H1 (cell line): ENCODE results near the gene MSANTD2. TPM values are rescaled to one million over a fixed set of nuclear protein-coding genes. Genes with fewer than 3 reads are reported as not detected.

Experiments
- CTCF ChIA-PET: fragments of 300-600 bp; sonication (Branson Sonifier 250); formaldehyde crosslinking; loops from one replicate; lab custom pipeline; 2021; ENCODE audit not compliant: partially characterized antibody; lab: Charles Lee
- POLR2A ChIA-PET: fragments of 300-600 bp; sonication (Branson Sonifier 250); formaldehyde crosslinking; loops from one replicate; lab custom pipeline; 2021; ENCODE audit warnings: inconsistent platforms; ENCODE audit not compliant: partially characterized antibody; lab: Charles Lee
- DNase-seq, 2 experiments: peaks; one replicate each; pipeline versions ENCODE4 v3.0.0 to v3.0.0-alpha.2; 2010 to 2022; ENCODE audit warnings: low spot score in 2 of 2, low read depth in 1 of 2, mixed read lengths in 1 of 2
- FAIRE-seq: peaks from 2 replicates; lab custom pipeline; 2011; peaks lifted over from hg19 to GRCh38; lab: Jason Lieb, UNC
- H2AFZ ChIP-seq: 2 replicates; pipeline ENCODE4 v1.8.1; 2012; ENCODE audit warnings: low read length, inconsistent platforms
- H2AK5ac ChIP-seq: 2 replicates; pipeline ENCODE4 v1.6.1; 2013; ENCODE audit warnings: low read depth, low read length
- H2BK120ac ChIP-seq: replicated peaks from 2 replicates; pipeline ENCODE3; 2013; ENCODE audit warnings: low read depth, low read length, inconsistent platforms
- H2BK12ac ChIP-seq: 2 replicates; pipeline ENCODE4 v1.6.1; 2013; ENCODE audit warnings: low read depth, low read length
- H2BK15ac ChIP-seq: 2 replicates; pipeline ENCODE4 v1.6.1; 2013; ENCODE audit warnings: low read length
- H2BK20ac ChIP-seq: 2 replicates; pipeline ENCODE4 v1.6.1; 2013; ENCODE audit warnings: low read length
- H2BK5ac ChIP-seq: 2 replicates; pipeline ENCODE4 v1.6.1; 2013; ENCODE audit warnings: low read depth, low read length
- H3K14ac ChIP-seq: 2 replicates; pipeline ENCODE4 v1.6.1; 2013; ENCODE audit warnings: inconsistent platforms; ENCODE audit not compliant: insufficient read length
- H3K18ac ChIP-seq: 2 replicates; pipeline ENCODE4 v1.6.1; 2013; ENCODE audit warnings: low read length; ENCODE audit errors: extremely low read depth
- H3K23ac ChIP-seq: 2 replicates; pipeline ENCODE4 v1.6.1; 2013; ENCODE audit warnings: inconsistent platforms; ENCODE audit not compliant: insufficient read length
- H3K23me2 ChIP-seq: 2 replicates; pipeline ENCODE4 v1.6.1; 2013; ENCODE audit warnings: low read depth, low read length
- H3K27ac ChIP-seq: 2 replicates; pipeline ENCODE4 v1.6.1; 2011; ENCODE audit warnings: low read depth, low read length, inconsistent platforms
- H3K27me3 ChIP-seq, 4 experiments: replicated peaks in 1 of 4; 1 replicate in 1 of 4; 2 replicates in 3 of 4; pipeline versions ENCODE4 v1.6.1 to v1.8.1; 2011 to 2013; ENCODE audit warnings: low read length in 3 of 4, mild to moderate bottlenecking in 3 of 4, inconsistent platforms in 2 of 4, mixed read lengths in 2 of 4, moderate library complexity in 1 of 4; ENCODE audit not compliant: control insufficient read depth in 3 of 4, insufficient read depth in 3 of 4; ENCODE audit errors: extremely low read depth in 1 of 4
- H3K36me3 ChIP-seq, 4 experiments: 2 replicates each; pipeline versions ENCODE4 v1.6.1 to v1.8.1; 2011 to 2013; ENCODE audit warnings: mild to moderate bottlenecking in 4 of 4, low read length in 3 of 4, moderate library complexity in 2 of 4, control low read depth in 1 of 4, inconsistent platforms in 1 of 4; ENCODE audit not compliant: insufficient read depth in 4 of 4, control insufficient read depth in 2 of 4
- H3K4ac ChIP-seq: replicated peaks from 2 replicates; pipeline ENCODE3; 2013; ENCODE audit warnings: low read length, low read depth, mixed read lengths, inconsistent platforms; ENCODE audit not compliant: insufficient read length
- H3K4me1 ChIP-seq, 4 experiments: replicated peaks in 1 of 4; 1 replicate in 1 of 4; 2 replicates in 3 of 4; pipeline versions ENCODE4 v1.6.1 to v1.8.1; 2011 to 2013; ENCODE audit warnings: low read length in 3 of 4, inconsistent platforms in 2 of 4, mixed read lengths in 1 of 4; ENCODE audit not compliant: insufficient read depth in 4 of 4, control insufficient read depth in 3 of 4
- H3K4me2 ChIP-seq, 2 experiments: 2 replicates each; pipeline versions ENCODE4 v1.6.1 to v1.8.1; 2011 to 2013; ENCODE audit warnings: low read depth in 2 of 2, low read length in 2 of 2, control low read depth in 1 of 2, inconsistent platforms in 1 of 2, mild to moderate bottlenecking in 1 of 2; ENCODE audit not compliant: insufficient read depth in 1 of 2
- H3K4me3 ChIP-seq, 4 experiments: fragments of 200-600, 300-600 bp in 1 of 4; sonication (generic), shearing (Covaris generic), sonication (Bioruptor Twin) in 1 of 4; 2 replicates each; pipeline versions ENCODE4 v1.5.1 to v1.8.1; 2011 to 2016; ENCODE audit warnings: low read length in 4 of 4, low read depth in 3 of 4, control low read depth in 2 of 4, inconsistent platforms in 2 of 4, mild to moderate bottlenecking in 2 of 4, mixed read lengths in 1 of 4, moderate library complexity in 1 of 4; ENCODE audit not compliant: insufficient read depth in 2 of 4; ENCODE audit errors: extremely low read depth in 1 of 4
- H3K56ac ChIP-seq: replicated peaks from 2 replicates; pipeline ENCODE3; 2013; ENCODE audit warnings: low read depth, mild to moderate bottlenecking, mixed read lengths, low read length, inconsistent platforms; ENCODE audit not compliant: insufficient read length
- H3K79me1 ChIP-seq: 2 replicates; pipeline ENCODE4 v1.6.1; 2013; ENCODE audit warnings: low read depth, low read length, control low read depth
- H3K79me2 ChIP-seq, 2 experiments: 2 replicates each; pipeline versions ENCODE4 v1.6.1 to v1.8.1; 2012 to 2013; ENCODE audit warnings: low read length in 2 of 2, mild to moderate bottlenecking in 2 of 2, inconsistent platforms in 1 of 2; ENCODE audit not compliant: insufficient read depth in 2 of 2, control insufficient read depth in 1 of 2
- H3K9ac ChIP-seq, 4 experiments: replicated peaks in 1 of 4; 1 replicate in 1 of 4; 2 replicates in 3 of 4; pipeline versions ENCODE4 v1.6.1 to v1.8.1; 2011 to 2013; ENCODE audit warnings: low read depth in 3 of 4, low read length in 3 of 4, control low read depth in 2 of 4, mild to moderate bottlenecking in 2 of 4, moderate library complexity in 2 of 4, inconsistent platforms in 1 of 4; ENCODE audit errors: extremely low read depth in 1 of 4
- H3K9me3 ChIP-seq, 2 experiments: 2 replicates each; pipeline versions ENCODE4 v1.6.1 to v1.8.1; 2012 to 2013; ENCODE audit warnings: mild to moderate bottlenecking in 2 of 2, moderate library complexity in 2 of 2, control low read depth in 1 of 2, inconsistent platforms in 1 of 2, low read depth in 1 of 2, low read length in 1 of 2, mixed read lengths in 1 of 2; ENCODE audit not compliant: insufficient read depth in 2 of 2
- H4K20me1 ChIP-seq, 2 experiments: replicated peaks in 1 of 2; 2 replicates each; pipeline versions ENCODE3 to v1.8.1; 2011 to 2013; ENCODE audit warnings: inconsistent platforms in 2 of 2, low read length in 2 of 2, mild to moderate bottlenecking in 1 of 2; ENCODE audit not compliant: insufficient read depth in 2 of 2, control insufficient read depth in 1 of 2
- H4K5ac ChIP-seq: 2 replicates; pipeline ENCODE4 v1.6.1; 2013; ENCODE audit warnings: low read length, low read depth, mixed read lengths, inconsistent platforms; ENCODE audit not compliant: insufficient read length
- H4K8ac ChIP-seq: 2 replicates; pipeline ENCODE4 v1.8.0; 2013; ENCODE audit warnings: mild to moderate bottlenecking, moderate library complexity, low read length, inconsistent platforms; ENCODE audit not compliant: insufficient read depth; ENCODE audit errors: extremely low read depth
- H4K91ac ChIP-seq: replicated peaks from 2 replicates; pipeline ENCODE3; 2013; ENCODE audit warnings: low read length, mixed read lengths, inconsistent platforms; ENCODE audit not compliant: insufficient read length
- E2F6 ChIP-seq: IDR thresholded peaks from 2 replicates; pipeline ENCODE4 v1.6.1; 2012; ENCODE audit warnings: inconsistent platforms
- HDAC2 ChIP-seq, 2 experiments: fragments of 300-600 bp in 1 of 2; sonication (generic) in 1 of 2; IDR thresholded peaks; 2 replicates each; pipeline ENCODE4 v1.6.1; 2011 to 2012; ENCODE audit warnings: low read depth in 2 of 2, low read length in 2 of 2, mild to moderate bottlenecking in 2 of 2, moderate library complexity in 2 of 2, borderline replicate concordance in 1 of 2, inconsistent platforms in 1 of 2
- HDAC6 ChIP-seq: IDR thresholded peaks from one replicate; pipeline ENCODE4 v1.7.1; 2012; ENCODE audit warnings: low read depth, mild to moderate bottlenecking, inconsistent platforms, low read length, moderate library complexity
- WGBS, 2 experiments: shearing (Covaris generic) in 1 of 2; methylation state at CpG; one replicate each; pipeline versions ENCODE4 v1.1.6 to v1.1.7; 2013 to 2015; ENCODE audit warnings: low lambda C conversion rate in 2 of 2, mixed read lengths in 2 of 2, inconsistent platforms in 1 of 2, low coverage in 1 of 2, missing lambda C conversion rate in 1 of 2; ENCODE audit not compliant: insufficient replicate concordance in 2 of 2, insufficient coverage in 1 of 2, insufficient read length in 1 of 2; ENCODE audit errors: extremely low coverage in 1 of 2, missing lambda C conversion rate in 1 of 2; 5-methylcytosine and 5-hydroxymethylcytosine counted together
- polyA plus RNA-seq, 7 experiments: library from polyadenylated mRNA; depleted of rRNA in 3 of 7; stranded (reverse) in 5 of 7; unstranded in 2 of 7; fragments of >200 nt in 5 of 7; fragments of 200-250 nt in 2 of 7; gene quantifications; 1 replicate in 5 of 7; 2 replicates in 1 of 7; 4 replicates in 1 of 7; pipeline versions ENCODE4 v1.2.1 to v1.2.3, GENCODE V29; 2011 to 2013; ENCODE audit warnings: missing spikeins in 2 of 7, mixed read lengths in 2 of 7
- total RNA-seq: library from RNA; stranded (reverse); fragmentation: NEBNext Ultra II Directional; extraction: Animal tissue kit (Norgen Biotek cat#: 25700); gene quantifications from 2 replicates; pipeline ENCODE4 v1.2.1, GENCODE V29; 2021

Gene MSANTD2
- total and polyA plus RNA-seq, 2 of the 8 experiments (the other 6 are each of a cell fraction or from before 2014, with no cell fraction given): 8.2 to 15.9 TPM

GRCh38 chr11:124737638-124738305 is 62.4 kb downstream of the MSANTD2 start:
- Histone ChIP-seq H3K56ac (no peak overlapping the region), H2AK5ac (no peak overlapping the region), H4K8ac (no peak overlapping the region), H4K20me1 (peaks cover 7 to 10% of the 10 kb centered on the region in 2 experiments), H3K79me1 (no peaks in the 10 kb centered on the region), H3K4ac (no peak overlapping the region), H4K5ac (no peak overlapping the region), H3K36me3 (no peaks in the 10 kb centered on the region), H2BK120ac (no peak overlapping the region), H3K9me3 (no peaks in the 10 kb centered on the region), H2BK20ac (no peak overlapping the region), H2BK12ac (no peak overlapping the region), H3K23ac (no peak overlapping the region), H2BK15ac (0 out of 2 replicates have a peak overlapping the region, but pooled peaks have one; percentile 49), H3K9ac (no peak overlapping the region), H3K27me3 (peaks cover 50 to 77% (median 64%) of the 10 kb centered on the region in 4 experiments), H3K14ac (no peak overlapping the region), H3K23me2 (peaks cover 9% of the 10 kb centered on the region), H4K91ac (no peak overlapping the region), H3K79me2 (no peaks in the 10 kb centered on the region), H3K27ac (no peak overlapping the region), H2BK5ac (no peak overlapping the region), H3K4me1 (peaks cover 0 to 15% (median 2%) of the 10 kb centered on the region in 4 experiments; a peak in 4 of 7 replicates), H2AFZ (no peak overlapping the region), H3K4me3 (no peak overlapping the region), H3K18ac (no peak overlapping the region), H3K4me2 (no peak overlapping the region; a peak in 1 of 4 replicates)
- ChIA-PET CTCF (interaction anchor here (0.7 to 21.1 kb wide), 15 partner anchors 12 to 139 kb away, joined by 3 to 382 read pairs (median 4); partner anchors contain the start of genes ESAM, ROBO3 and VSIG2), POLR2A (interaction anchor here (0.7 to 1.5 kb wide), 4 partner anchors 10 to 138 kb away, joined by 3 to 7 read pairs (median 3); no protein-coding TSS in a partner anchor)
- FAIRE-seq (no peak), DNase-seq (no peak)
- 82% methylated on average over 7 of the region's 7 CpGs; no CpG with 5 or more reads in 1 of the 2 experiments for WGBS, 2 experiments
- TF ChIP-seq E2F6: no peak
- no peak for TF ChIP-seq HDAC6
- no peak for TF ChIP-seq HDAC2 (IDR thresholded peaks at IDR 0.05; ENCODE audit: borderline replicate concordance in 1 of 2, low read depth in 2 of 2, low read length in 2 of 2)
